ENCODE measurements around the gene TMEM151B.

- no peak for TF ChIP-seq POLR2AphosphoS5 (IDR thresholded peaks at IDR 0.05)
- no peak for TF ChIP-seq POLR2A (IDR thresholded peaks at IDR 0.05)
These were observed 516 bp downstream of the TMEM151B start for GRCh38 chr6:44270526-44271405.

Data from upper lobe of left lung (tissue), 4 donors.